GM19324 (cell line): ENCODE data around the gene LBH.
A peak's percentile ranks its signal among the peaks of the same experiment; 100 is the strongest.

Source experiments
- ATAC-seq: cut with Tn5 transposase; IDR thresholded peaks from one replicate; pipeline ENCODE4 v1.9.1; 2021; ENCODE audit warnings: mild to moderate bottlenecking, moderate library complexity; ENCODE audit not compliant: unreplicated experiment, low FRiP score

LBH gene

GRCh38 chr2:30213907-30214463 is 17.3 kb upstream of the LBH start:
- ATAC-seq: no peak

GRCh38 chr2:30216157-30216556 is 15.2 kb upstream of the LBH start:
- ATAC-seq: no peak

GRCh38 chr2:30217644-30218337 is 13.5 kb upstream of the LBH start:
- no peak for ATAC-seq

- no peak for ATAC-seq
Measured at GRCh38 chr2:30218338-30218713, 13.0 kb upstream of the LBH start.

- ATAC-seq: no peak
Measured at GRCh38 chr2:30218814-30219213, 12.5 kb upstream of the LBH start.

- no peak for ATAC-seq
Measured at GRCh38 chr2:30219886-30220875, 11.2 kb upstream of the LBH start.

- no peak for ATAC-seq
Measured at GRCh38 chr2:30221531-30221930, 9.8 kb upstream of the LBH start.

- no peak for ATAC-seq
Measured at GRCh38 chr2:30222031-30222430, 9.3 kb upstream of the LBH start.

GRCh38 chr2:30222636-30223360 is 8.5 kb upstream of the LBH start:
- ATAC-seq: no peak

- ATAC-seq: no peak
Measured at GRCh38 chr2:30223413-30223874, 7.9 kb upstream of the LBH start.

- ATAC-seq: no peak
Measured at GRCh38 chr2:30224151-30224550, 7.2 kb upstream of the LBH start.

GRCh38 chr2:30225131-30225762 is 6.1 kb upstream of the LBH start:
- peak; percentile 48 for ATAC-seq

GRCh38 chr2:30226144-30227032 is 4.9 kb upstream of the LBH start:
- no peak for ATAC-seq

GRCh38 chr2:30229596-30229995 is 1.7 kb upstream of the LBH start:
- ATAC-seq: no peak

GRCh38 chr2:30230497-30231211 is 680 bp upstream of the LBH start:
- ATAC-seq: peak; percentile 24

- peak; percentile 38 for ATAC-seq
Measured at GRCh38 chr2:30231996-30232800, 864 bp downstream of the LBH start.

GRCh38 chr2:30232801-30233130 is 1.4 kb downstream of the LBH start:
- ATAC-seq: no peak
